HG03135 (cell line): ENCODE measurements around the gene CST9.
"Not testable (repeated sequence)": the region's sequence is repeated elsewhere in the genome, so short reads cannot be mapped to it uniquely, and the experiment has no call there.

Experiments
- ATAC-seq: cut with Tn5 transposase; IDR thresholded peaks from one replicate; pipeline ENCODE4 v1.9.1; 2021; ENCODE audit warnings: mild to moderate bottlenecking, moderate library complexity; ENCODE audit not compliant: unreplicated experiment

The CST9 gene

GRCh38 chr20:23624324-23624691 is 18.6 kb upstream of the CST9 start:
- ATAC-seq: no peak

DNA sequence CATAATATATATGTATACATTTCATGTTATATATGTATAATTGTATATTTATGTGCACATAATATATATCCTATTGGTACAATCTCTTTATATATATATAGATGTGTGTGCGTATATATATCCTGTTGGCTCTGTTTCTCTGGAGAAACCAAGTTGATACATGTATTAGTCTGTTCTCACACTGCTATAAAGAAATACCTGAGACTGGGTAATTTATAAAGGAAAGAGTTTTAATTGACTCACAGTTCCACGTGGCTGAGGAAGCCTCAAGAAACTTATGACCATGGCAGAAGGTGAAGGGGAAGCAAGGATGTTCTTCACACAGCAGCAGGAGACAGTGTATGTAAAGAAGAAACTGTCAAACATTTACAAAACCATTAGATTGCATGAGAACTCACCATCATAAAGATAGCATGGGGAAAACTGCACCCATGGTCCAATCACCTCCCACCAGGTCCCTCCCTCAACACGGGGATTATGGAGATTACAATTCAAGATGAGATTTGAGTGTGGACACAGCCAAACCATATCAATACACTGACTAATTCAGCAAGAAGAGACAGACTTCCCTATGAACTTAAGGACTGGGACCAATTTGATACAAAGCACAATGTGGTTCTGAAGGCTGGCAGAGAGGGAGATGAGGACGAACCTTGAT is 18.1 kb upstream of the CST9 start:
- ATAC-seq: no peak

- ATAC-seq: no peak
These were observed 17.2 kb upstream of the CST9 start for GRCh38 chr20:23622839-23623343.

GRCh38 chr20:23622401-23622800 is 16.7 kb upstream of the CST9 start:
- ATAC-seq: not testable (repeated sequence)

GRCh38 chr20:23620670-23621386 is 15.1 kb upstream of the CST9 start:
- ATAC-seq: not testable (repeated sequence)

DNA sequence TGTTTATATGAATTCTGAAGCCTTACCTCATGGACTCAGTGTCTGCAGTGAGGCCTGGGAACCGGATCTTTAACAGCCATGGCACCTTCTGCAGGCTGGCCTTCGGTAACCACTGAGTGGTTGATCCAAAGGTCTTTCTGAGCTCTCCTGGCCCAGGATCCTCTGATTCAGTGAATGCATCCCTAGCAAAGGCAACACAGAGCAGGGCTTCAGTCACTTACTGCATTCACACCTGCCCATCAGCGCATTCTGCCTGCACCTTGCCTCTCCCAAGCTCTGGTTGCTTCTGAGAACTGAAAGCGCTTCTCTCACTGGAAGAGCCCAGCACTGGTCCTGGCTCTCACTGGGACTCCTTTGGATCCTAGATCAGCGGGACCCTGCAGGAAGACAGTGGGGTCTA is 8.4 kb upstream of the CST9 start:
- no peak for ATAC-seq

GRCh38 chr20:23613676-23614075 is 8.0 kb upstream of the CST9 start:
- ATAC-seq: no peak

DNA sequence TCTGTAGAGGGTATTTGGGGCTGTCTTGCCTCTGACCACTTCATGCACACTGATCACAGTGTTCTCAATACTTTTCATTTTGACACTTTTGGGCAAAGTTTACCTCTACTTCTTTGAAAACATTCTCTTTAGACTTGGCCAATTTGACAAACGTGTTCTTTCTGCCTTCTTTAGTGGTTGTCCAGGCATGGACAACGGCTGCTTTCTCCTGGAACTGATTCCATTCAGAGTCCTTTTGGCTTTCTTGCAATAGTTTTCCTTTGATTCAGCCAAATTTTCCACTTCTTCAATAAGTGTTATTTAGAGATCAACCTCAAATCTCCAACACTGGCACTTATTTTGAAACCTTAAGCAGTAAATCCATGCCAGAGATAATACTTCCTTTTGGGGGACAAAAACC is 6.7 kb upstream of the CST9 start:
- ATAC-seq: no peak

DNA sequence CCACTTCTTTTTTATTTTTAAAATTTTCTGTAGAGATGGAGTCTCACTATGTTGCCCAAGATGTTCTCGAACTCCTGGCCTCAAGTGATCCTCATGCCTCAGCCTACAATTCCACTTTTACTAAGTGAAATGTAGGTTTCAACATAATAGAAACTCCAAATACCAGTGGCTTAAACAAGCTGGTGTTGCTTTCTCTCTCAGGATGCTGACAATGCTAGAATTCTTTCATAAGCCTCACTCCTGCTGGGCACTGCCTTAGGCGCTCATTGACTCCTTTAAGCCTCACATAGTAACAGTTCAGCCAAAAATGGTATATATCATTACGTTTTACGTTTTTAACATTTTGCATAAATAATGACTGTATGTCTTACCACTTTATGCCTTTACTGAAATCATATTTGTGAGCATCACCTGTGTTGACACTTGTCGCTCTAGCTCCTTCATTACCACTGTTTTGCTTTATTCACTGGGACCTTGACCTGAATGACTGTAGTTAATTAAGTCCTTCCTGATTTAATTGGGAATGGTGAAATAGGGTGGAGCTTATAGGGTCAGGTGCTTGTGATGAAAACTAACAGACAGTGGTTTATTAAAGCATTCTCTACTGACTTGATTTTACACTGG is 3.9 kb upstream of the CST9 start:
- ATAC-seq: no peak

DNA sequence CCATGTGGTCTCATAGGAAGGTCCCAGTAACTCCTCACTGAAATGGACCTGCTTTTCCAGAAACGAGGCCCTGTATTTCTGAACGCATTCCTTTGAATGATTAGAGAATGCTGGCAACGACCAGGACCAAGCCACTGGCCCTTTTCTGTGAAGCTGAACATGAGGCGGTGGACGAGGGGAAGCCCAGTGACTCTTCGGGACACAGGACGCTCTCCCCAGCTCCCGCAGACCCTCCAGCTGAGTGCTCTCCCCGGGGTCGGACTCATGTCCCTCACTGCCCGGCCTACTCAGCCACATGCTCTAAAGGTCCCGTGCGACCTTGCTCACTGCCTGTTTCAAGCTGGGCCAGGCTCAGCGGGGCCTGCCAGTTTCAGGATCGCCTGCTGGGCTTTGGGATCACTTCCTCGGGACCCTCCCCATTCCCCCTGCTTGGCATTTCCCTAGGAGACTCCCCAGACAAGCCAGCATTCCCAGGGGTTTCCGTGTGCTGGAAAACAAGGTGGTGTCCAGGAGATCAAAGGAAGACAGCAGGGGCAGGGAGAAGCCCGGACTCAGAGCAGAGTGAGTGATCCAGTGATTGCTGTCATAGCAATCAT is 2.6 kb upstream of the CST9 start:
- no peak for ATAC-seq

DNA sequence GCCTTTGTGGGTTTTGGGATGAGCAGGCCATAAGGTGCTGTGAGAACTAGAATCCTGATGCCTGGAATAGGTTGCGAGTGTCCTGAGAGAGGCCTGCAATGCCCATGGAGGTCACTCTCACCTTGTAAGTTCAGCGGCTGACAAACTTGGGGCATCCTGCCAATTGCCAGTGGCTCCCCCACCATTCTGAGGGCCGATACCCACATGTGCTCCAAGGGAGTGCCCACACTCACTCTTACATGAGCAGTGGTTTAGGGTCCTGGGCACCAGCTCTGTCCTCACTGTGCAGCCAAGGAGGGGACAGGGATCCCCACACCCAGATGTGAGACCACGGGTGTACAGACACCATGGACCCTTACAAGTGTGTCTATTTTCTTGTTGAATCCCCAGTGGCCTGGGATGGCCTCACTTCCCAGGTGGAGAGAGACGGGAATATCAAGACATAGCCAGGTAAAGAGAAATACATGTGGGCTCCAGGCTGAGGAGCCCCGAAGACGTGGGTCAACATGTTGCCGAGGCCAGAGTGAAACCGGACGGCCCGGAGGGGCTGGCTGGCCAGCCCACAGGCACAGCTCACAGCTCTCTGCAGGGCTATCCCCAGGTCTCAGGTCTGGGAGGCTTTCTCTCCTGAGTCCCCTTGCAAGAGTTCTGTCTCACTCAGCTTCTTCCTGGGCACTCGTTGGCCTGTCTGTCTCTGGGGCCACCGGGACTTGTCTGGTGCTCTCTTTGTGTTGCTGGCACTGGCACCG is 2.0 kb upstream of the CST9 start:
- ATAC-seq: no peak

DNA sequence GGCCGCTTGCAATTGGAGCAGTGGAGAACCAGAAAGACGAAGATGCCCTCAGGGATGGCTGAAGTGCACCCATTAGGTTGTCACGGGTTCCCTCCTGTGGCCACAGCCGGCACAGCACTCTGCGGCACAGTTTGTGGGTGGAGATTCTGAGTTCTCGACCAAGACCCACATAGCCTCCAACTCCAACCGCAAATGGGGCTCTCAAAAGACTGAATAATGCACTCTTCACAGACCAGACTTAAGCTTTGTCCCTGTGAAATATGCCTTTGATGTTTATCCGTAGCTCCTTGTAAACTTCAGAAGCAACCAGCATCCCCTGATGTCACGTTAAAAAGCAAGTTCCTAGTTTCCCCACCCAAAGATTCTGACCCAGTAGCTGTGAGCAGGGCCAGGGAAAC is 934 bp upstream of the CST9 start:
- ATAC-seq: peak; percentile 89

- no peak for ATAC-seq
These were observed 1.4 kb downstream of the CST9 start for GRCh38 chr20:23604306-23604705.

DNA sequence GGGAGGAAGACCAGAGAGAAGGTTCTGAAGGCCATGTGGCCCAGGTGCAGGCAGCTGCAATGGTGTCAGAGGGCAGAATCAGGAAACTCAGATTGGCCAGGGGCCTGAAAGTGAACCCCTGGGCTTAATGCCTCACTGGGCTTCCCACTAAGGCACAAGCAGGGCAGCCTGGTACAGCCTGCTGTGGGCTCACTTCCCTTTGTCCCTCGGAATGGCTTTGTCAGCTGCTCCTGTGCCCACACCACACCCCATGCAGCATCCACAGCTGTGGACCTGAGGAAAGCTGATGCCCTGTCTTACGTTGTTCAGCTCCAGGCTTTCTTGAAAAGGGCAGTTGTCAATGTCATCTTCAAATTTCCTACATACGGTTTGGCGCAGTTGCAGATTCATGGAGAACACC is 2.4 kb downstream of the CST9 start:
- ATAC-seq: no peak

GRCh38 chr20:23602699-23603098 is 3.0 kb downstream of the CST9 start:
- no peak for ATAC-seq

- no peak for ATAC-seq
These were observed 3.5 kb downstream of the CST9 start for GRCh38 chr20:23602241-23602640.

DNA sequence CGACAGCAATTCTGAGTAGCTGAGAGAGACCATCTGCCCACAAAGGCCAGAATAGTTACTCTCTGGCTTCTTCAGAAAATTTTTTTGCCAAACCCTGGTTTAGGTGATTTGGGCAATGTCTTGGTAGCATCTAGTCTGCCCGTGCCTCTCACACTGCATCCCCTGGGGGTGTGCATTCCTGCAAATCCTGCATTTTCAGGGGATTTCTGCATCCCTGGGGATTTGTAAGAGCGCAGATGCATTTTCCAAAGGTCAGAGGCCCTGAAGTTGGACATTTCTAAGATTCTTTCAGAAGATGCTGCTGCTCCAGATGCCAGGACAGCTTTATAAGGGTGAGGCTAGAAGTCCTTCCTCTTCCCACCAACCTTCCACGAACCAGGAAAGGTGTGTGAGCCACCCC is 4.0 kb downstream of the CST9 start:
- ATAC-seq: no peak

DNA sequence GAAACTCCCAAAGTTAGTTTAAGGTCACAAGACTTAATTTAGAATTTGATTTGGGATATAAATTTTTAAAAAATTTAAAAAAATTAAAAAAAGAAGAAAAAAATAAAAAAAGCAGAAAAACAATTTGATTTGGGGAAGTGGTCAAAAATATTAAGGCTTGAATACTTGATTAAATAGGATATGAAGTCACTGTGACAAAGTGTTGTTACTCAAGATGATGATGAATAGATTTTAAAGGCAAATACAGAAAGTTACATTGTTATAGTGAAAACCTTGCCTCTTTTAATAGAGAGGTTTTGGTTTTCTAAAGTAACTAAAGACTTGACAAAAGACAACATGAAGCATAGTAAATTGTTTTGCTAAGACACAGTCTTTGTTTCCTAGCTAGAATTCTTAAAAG is 7.2 kb downstream of the CST9 start:
- ATAC-seq: no peak

DNA sequence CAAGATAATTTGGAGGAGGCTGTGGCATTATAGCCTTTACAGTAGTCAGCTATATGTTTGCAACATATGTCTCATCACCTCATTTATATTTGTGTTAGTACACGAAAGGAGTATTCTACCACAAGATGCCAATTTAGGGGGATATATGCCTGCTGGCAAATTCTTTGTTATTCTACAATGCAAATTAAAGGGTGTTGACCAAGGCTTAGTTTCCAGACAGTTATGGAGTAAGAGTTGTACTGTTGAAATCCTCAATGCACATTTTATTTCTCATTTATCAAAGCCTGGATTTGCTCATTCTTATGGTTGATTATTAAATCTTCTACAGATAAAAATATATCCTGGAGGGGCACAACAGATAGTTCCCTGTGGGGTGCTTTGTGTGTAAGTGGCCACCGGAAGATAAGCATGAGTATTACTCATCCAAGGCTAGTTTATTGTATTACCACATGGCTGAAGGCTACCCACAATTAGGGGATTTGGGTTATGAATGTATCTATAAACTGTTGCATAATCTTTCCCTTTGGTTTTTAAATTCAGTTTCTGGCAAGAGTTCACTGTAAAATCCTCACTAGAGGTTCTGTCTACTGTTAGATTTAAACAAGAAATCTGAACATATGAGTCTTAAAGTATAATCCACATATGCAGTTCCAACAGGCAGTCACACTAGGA is 9.0 kb downstream of the CST9 start:
- no peak for ATAC-seq

DNA sequence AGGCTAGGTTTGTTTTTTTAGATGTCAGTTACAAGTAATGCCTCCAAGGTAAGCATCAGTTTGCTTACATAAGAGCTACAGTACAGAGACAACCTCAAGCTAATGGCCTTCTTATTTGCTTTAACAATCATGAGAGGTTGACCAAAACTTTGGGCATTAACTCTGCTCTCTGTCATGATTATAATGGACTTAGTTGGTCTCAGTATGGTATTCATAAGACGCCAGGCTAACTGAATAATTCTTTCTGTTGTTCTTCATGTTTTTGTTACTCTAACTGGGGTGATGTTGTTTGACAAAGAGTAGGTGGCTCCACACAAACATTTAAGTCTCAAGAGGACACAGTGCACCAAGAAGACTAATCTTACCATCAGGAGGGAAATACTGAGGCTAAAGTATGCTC is 9.8 kb downstream of the CST9 start:
- no peak for ATAC-seq
